SH-SY5Y (cell line): ENCODE measurements around the gene KIR3DL2.

Source experiments
- GATA2 ChIP-seq: IDR thresholded peaks from 2 replicates; pipeline ENCODE4 v1.6.1; 2011; ENCODE audit warnings: mild to moderate bottlenecking, low read depth, low read length
- GATA3 ChIP-seq: IDR thresholded peaks from 2 replicates; pipeline ENCODE4 v1.6.1; 2011; ENCODE audit warnings: low read depth, mild to moderate bottlenecking, low read length, moderate library complexity

Gene KIR3DL2

DNA sequence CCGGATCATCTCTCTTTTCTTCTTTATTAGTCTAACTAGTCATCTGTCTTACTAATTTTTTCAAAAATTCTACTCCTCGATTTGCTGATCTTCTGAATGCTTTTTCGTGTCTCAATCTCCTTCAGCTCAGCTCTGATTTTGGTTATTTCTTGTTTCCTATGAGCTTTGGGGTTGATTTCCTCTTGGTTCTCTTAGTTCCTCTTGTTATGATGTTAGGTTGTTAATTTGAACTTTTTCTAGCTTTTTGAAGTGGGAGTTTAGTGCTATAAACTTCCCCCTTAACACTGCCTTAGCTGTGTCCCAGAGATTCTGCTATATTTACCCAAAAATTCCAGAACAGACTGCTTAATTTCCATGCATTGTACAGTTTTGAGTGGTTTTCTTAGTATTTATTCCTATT, 27.2 kb downstream of the KIR3DL2 start:
- TF ChIP-seq GATA3 (no peak), GATA2 (no peak)

DNA sequence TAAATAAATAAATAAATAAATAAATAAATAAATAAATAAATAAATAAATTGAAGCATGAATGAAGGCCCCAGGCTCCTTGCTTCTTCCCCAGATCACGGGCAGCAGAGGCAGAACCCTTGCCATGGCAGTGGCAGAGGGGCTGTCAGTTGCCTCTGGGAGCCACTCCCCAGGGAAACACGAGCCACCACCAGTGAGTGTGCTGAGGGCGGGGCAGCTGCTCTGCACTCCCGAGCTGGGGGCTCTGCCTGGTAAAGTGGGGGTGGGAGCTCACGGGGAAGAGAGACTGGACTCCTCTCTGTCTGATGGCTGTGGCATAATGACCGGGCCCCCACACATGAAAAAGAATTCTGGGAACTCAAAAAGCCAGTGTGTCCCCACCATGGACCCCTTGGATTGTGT, 31.6 kb downstream of the KIR3DL2 start:
- TF ChIP-seq GATA3 (no peak), GATA2 (no peak)

DNA sequence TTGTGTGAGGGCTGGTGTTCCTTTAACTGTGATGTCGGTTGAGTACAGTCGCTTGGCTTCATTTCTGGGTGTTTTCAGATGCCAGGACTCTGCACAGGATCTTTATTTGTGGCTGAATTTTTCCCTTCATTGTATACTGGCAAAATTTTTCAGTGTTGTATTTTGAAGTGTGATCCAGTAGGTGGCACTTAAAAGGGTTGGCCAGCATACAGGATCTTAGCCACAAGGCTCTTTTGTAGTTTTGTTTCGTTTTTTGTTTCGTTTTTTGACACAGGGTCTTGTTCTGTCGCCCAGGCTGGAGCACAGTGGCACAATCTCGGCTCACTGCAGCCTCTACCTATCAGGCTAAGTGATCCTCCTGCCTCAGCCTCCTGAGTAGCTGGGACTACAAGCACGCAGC, 32.5 kb downstream of the KIR3DL2 start:
- TF ChIP-seq GATA2 (no peak), GATA3 (no peak)

DNA sequence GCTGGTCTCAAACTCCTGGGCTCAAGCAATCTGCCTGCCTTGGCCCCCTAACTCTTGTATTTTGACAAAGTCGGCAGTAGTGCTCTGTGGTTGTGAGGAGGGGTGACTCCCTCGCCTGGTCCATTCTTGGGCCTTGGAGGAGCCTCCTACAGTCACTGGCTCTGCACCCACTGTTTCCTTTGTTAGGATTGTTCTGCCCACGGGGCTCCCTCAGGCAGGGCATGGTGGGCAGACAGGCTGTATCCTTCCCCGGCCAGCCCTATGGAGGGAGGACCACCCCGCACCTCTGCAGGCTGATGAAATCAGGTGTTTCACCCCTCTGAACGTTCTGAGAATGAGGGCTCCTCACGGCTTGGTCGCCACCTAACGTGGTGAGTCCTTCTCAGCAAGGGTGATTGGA, 33.0 kb downstream of the KIR3DL2 start:
- TF ChIP-seq GATA2 (no peak), GATA3 (no peak)

DNA sequence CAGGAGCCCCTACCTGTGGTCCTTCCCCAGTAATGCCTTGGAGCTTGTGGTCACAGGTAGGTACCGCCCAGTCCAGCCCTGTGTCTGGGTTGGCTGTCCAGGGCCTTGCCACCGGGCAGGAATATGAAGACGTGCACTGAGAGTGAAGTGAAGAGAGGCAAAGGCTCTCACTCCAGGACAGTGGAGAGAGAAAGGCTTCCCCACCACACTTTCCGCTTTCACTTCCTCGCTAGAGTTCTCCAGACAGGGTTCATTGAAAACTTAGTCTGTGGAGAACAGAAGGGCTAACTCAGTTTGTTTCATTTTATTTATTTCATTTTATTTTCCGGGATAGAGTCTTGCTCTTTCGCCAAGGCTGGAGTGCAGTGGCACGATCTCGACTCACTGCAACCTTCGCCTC, 38.0 kb downstream of the KIR3DL2 start:
- TF ChIP-seq GATA3 (no peak), GATA2 (no peak)

DNA sequence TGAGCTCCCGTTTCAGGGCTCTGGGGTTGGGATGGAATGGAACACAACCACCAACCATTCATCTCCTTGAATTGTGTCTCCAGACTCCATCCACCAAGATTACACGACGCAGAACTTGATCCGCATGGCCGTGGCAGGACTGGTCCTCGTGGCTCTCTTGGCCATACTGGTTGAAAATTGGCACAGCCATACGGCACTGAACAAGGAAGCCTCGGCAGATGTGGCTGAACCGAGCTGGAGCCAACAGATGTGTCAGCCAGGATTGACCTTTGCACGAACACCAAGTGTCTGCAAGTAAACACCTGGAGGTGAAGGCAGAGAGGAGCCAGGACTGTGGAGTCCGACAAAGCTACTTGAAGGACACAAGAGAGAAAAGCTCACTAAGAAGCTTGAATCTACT, 39.3 kb downstream of the KIR3DL2 start:
- TF ChIP-seq GATA2 (no peak), GATA3 (no peak)

DNA sequence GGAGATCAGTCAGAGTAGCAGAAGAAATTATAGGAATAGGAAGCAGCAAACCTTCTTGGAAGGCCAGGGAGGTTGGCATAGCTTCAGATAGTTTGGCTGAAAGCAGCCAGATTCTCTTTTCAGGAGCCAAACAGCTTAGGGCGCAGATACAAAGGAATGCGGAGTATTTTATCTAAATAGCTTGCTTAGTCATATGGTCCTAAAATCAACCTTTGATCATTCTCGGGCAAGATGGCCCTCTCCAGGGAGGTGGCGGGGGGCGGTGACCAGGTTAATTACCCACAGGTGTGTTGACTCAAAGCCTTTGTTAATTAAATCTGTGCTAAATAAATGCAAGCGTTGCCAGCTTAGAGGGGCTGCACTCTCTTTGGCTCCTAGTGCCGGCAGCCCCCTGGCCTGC, 43.2 kb downstream of the KIR3DL2 start:
- TF ChIP-seq GATA2 (no peak), GATA3 (no peak)

DNA sequence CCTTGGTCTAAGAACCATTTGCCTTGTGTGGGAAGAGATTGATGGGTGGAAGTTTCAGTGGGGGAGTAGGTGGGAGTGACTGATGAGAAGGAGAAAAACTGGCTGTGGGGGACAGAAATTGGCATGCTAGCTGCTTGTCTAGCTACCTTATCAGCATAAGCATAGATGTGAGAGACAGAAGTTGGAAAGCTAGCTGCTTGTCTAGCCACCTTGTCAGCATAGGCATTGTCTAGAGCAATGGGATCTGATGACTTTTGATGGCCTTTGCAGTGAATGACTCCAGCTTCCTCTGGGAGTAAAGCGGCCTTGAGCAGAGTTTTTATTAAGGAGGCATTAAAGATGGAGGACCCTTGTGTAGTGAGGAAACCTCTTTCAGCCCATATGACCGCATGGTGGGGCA, 45.8 kb downstream of the KIR3DL2 start:
- TF ChIP-seq GATA3 = no peak
- no peak for TF ChIP-seq GATA2

DNA sequence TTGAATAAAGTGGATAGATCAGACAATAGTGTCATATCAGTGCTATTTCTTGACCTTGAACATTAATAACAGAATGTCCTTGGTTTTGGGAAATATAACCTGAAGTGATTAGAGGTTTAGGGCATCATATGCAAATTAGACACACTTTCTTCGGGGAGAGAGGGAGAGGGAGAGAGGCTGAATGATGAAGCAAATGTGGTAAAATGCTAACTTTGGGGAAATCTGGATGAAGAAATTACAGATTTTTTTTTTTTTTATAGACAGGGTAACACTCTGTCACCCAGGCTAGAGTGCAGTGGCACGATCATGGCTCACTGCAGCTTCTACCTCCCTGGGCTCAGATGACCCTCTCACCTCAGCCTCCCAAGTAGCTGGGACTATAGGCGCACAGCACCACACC, 51.8 kb downstream of the KIR3DL2 start:
- TF ChIP-seq GATA3 (no peak), GATA2 (no peak)

DNA sequence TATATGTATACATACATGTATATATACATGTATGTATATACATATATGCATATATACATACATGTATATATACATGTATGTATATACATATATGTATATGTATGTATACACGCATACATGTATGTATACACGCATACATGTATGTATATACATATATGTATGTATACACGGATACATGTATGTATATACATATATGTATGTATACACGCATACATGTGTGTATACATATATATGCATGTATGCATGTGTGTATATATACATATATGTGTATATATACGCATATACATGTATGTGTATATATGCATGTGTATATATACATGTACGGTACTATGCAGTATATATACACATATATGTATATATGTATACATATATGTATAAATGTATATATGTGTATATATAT, 53.1 kb downstream of the KIR3DL2 start:
- TF ChIP-seq GATA3 (no peak), GATA2 (no peak)

DNA sequence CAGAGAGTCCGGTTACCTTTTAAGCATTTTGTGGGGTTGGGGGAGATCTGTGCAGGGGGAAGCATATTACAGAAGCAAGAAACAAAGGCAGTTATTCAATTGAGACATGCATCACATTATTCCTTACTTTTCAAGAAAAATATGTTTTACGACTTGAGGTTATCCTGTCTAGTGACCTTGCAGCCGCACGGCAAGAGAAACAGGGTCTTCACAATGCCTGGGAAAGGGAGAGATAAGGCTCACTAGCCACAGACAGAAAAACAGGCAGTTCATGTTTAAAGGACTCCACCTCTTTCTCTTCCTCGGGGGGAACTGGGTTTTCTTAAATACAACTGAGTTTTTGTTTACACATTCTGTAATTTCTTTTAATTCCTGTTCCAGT, 55.2 kb downstream of the KIR3DL2 start:
- TF ChIP-seq GATA3 (no peak), GATA2 (no peak)

DNA sequence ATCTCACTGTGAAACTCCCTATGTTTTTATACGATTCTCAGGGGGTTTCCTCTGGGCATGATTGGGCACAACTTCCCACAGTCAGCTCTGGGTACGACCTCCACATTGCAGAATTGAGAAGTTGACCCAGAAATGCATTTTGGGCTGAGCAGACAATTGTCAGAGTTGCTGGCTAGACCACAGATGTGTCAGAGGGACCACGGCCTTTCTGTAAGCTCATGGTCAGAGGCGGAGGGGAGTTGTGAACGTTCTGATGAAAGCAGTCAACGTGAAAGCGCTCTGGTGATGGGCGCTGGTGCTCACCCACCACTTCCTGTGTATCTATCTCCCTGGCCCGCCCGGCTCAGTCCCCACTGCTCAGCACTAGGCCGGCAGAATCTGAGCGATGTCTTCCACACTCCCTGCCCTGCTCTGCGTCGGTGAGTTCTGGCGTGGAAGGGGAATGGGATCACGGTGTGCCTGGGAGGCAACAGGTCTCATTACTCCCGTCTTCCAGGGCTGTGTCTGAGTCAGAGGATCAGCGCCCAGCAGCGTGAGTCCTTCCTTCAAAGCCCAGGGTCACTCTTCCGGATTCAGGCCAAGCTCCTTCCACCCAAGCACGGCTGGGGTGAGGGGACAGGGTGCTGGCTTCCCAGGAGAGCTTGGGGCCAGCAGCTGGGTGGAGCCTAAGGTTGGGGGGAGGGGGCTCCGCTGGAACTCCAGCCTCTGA, 55.7 kb downstream of the KIR3DL2 start, which contains the start of gene NCR1:
NCR1 (plus strand) TSS at position 346 of the 709 bp plus-strand sequence; CDS start at position 386, 40 bp downstream.
- no peak for TF ChIP-seq GATA2
- TF ChIP-seq GATA3 = no peak

DNA sequence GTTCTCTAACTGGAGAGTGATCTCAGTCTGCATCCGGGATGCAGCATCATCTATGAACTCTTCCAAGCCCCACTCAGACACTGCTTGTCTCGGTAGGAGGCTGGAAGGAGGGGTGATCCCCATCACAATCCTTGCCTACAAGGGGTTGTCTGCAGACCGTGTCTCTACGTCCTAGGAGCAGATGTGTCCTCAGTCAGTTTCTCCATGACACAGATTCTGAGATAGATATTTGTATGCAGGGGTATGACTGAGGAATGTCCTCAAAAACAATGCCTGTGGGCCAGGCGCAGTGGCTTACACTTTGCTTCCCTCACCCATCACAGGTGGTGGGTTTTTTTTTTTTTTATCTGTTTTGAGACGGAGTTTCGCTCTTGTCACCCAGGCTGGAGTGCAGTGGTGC, 56.6 kb downstream of the KIR3DL2 start:
- TF ChIP-seq GATA2 = no peak
- no peak for TF ChIP-seq GATA3
